Lower leg skin (tissue), 4 donors: Measurements from ENCODE around the gene PSORS1C2. TPM values are rescaled to one million over a fixed set of nuclear protein-coding genes. Genes with fewer than 3 reads are reported as not detected.

Experiments
- DNase-seq, 2 donors: peaks; one replicate each; pipeline ENCODE4 v3.0.0-alpha.2; 2019; ENCODE audit warnings: low spot score in 2 of 2
- H3K4me3 ChIP-seq: fragments of 200-600 bp; sonication (generic); 2 replicates; pipeline ENCODE4 v1.5.1; 2017; ENCODE audit warnings: mild to moderate bottlenecking, low read depth; ENCODE audit not compliant: poor library complexity, severe bottlenecking
- CTCF ChIP-seq, 3 donors: fragments of 450-650 bp; IDR thresholded peaks; one replicate each; pipeline ENCODE4 v1.5.1; 2016; ENCODE audit warnings: antibody characterized with exemption in 3 of 3, mild to moderate bottlenecking in 3 of 3, moderate library complexity in 2 of 3
- POLR2A ChIP-seq, 2 donors: fragments of 450-650 bp; IDR thresholded peaks; one replicate each; pipeline ENCODE4 v1.6.1; 2016 to 2017; ENCODE audit warnings: antibody characterized with exemption in 2 of 2, mild to moderate bottlenecking in 1 of 2, moderate library complexity in 1 of 2
- WGBS, 2 donors: methylation state at CpG; one replicate each; pipeline ENCODE4 v1.1.5; 2018; 5-methylcytosine and 5-hydroxymethylcytosine counted together
- intact Hi-C: fragments of 100-400 bp; cut with DNase I; formaldehyde crosslinking; loops from one replicate; pipeline ENCODE4 v1.15.0; 2023; ENCODE audit warnings: low total_unique reads
- total RNA-seq, 4 donors: library from RNA; depleted of rRNA; stranded (reverse); fragments of >200 nt; gene quantifications; one replicate each; pipeline ENCODE4 v1.1.0, GENCODE V29; 2016

PSORS1C2 gene
- total RNA-seq, 4 donors from 2014 or later, result 34.8 to 55.5 (median 44.1) TPM

GRCh38 chr6:31132806-31133205, 6.1 kb downstream of the PSORS1C2 start:
- TF ChIP-seq CTCF (IDR thresholded peaks at IDR 0.05) (no peak), POLR2A (IDR thresholded peaks at IDR 0.05) (no peak)

GRCh38 chr6:31131595-31131994, 7.3 kb downstream of the PSORS1C2 start:
- H3K4me3 ChIP-seq, result no peak overlapping the region
- no peak for DNase-seq
- intact Hi-C loops, result no loop called here
- WGBS, 2 donors, result 89 to 97% methylated on average over 3 of the region's 3 CpGs
- TF ChIP-seq POLR2A (IDR thresholded peaks at IDR 0.05) (no peak), CTCF (IDR thresholded peaks at IDR 0.05) (no peak)

More at GRCh38 chr6:31132806-31133205, 6.1 kb downstream of the PSORS1C2 start:
- no peak for DNase-seq
- no peak overlapping the region for H3K4me3 ChIP-seq
- WGBS, 2 donors, result 50 to 75% methylated on average over 6 of the region's 6 CpGs
- intact Hi-C loops, result no loop called here

GRCh38 chr6:31130751-31131150, 8.1 kb downstream of the PSORS1C2 start:
- intact Hi-C loops, result no loop called here
- TF ChIP-seq POLR2A (IDR thresholded peaks at IDR 0.05), result no peak
- no peak for TF ChIP-seq CTCF (IDR thresholded peaks at IDR 0.05)
- WGBS, 2 donors, result 96 to 97% methylated on average over 3 of the region's 3 CpGs
- no peak for DNase-seq
- no peak overlapping the region for H3K4me3 ChIP-seq

GRCh38 chr6:31129130-31129529, 9.7 kb downstream of the PSORS1C2 start:
- TF ChIP-seq CTCF (IDR thresholded peaks at IDR 0.05) (no peak), POLR2A (IDR thresholded peaks at IDR 0.05) (no peak)
- WGBS, 2 donors, result 49 to 72% methylated on average over 4 of the region's 4 CpGs
- intact Hi-C loops, result no loop called here
- H3K4me3 ChIP-seq, result no peak overlapping the region
- no peak for DNase-seq

GRCh38 chr6:31128093-31128676, 10.7 kb downstream of the PSORS1C2 start:
- no peak overlapping the region for H3K4me3 ChIP-seq
- TF ChIP-seq POLR2A (IDR thresholded peaks at IDR 0.05) (no peak), CTCF (IDR thresholded peaks at IDR 0.05) (no peak)
- WGBS, 2 donors, result 6 to 8% methylated on average over 8 of the region's 8 CpGs
- DNase-seq, result peak in 1 of 2 donors; percentile 91
- intact Hi-C loops, result no loop called here
